NCI-H2227 treated with DMSO at 0.1 percent for 48 hours (cell line): ENCODE data around the gene TENM4.

Source experiments
- DNase-seq: peaks from one replicate; lab custom pipeline; 2025; lab: John Stamatoyannopoulos, UW

Gene TENM4

GRCh38 chr11:78699609-78700135 is 741.2 kb downstream of the TENM4 start:
- DNase-seq, result no peak

- DNase-seq, result no peak
Measured at GRCh38 chr11:78698612-78699011, 742.2 kb downstream of the TENM4 start.

DNA sequence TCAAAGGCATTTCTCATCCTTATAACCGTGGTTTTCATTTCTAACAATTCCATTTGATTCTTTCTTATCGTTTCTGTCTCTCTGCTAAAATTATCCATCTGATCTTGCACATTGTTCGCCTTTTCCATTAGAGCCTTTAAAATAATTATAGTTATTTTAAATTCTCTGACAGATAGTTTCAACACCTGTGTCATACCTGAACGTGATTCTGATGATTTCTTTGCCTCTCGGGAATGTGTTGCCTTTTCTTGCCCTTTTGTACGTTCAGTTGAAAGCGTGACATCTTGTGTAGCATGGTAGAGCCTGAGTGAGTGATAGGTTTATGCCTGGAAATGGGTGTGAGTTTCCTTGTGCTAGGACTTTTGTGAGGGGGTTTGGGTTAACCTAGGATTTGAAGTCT is 744.7 kb downstream of the TENM4 start:
- no peak for DNase-seq

DNA sequence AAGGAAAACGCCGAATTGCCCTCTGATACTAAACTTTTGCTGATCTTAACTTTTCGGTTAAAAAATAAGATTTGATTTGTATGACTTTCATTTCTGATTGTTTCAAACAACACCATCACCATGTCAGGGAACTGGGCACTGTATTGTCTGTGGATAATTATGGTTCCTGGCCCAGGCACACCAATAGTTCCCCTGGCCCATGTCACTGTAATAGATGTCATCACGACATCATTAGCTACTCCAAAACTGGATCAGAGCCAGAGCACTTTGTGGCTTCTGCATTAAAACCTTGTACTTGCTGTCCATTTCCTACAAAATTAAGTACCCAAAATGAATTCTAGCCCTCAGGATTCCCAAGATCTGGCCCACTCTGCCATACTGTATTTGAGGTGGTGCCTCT is 746.7 kb downstream of the TENM4 start:
- DNase-seq, result no peak

- DNase-seq, result no peak
Measured at GRCh38 chr11:78691215-78691614, 749.6 kb downstream of the TENM4 start.

GRCh38 chr11:78690352-78690987 is 750.4 kb downstream of the TENM4 start:
- DNase-seq, result no peak

DNA sequence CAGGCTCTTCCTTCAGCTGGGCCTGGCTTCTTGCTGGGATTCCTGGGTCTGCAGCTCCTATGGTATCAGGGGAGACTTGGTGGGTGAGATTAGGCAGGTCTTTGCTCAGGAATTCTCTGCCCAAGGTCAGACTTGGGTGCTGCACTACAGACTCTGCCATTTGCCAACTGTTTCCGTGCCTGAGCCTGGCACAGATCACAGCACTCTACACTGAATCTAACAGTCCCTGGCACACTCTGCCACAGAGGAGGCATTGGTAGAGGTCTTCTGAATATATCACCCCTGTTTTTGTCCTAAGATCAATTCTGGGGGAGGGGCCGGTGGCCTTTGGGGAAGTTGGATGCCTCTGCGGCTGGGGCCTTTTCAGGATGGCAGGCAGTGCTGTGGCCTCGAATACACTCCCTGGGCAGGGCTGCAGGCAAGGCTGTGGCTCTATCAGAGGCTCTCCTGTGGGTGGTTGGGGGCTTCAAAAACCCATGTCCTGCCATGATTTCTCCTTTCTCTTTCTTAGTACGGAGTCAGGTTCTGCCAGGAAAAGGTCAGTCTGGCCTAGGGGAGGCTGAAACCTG is 751.2 kb downstream of the TENM4 start:
- DNase-seq, result no peak

DNA sequence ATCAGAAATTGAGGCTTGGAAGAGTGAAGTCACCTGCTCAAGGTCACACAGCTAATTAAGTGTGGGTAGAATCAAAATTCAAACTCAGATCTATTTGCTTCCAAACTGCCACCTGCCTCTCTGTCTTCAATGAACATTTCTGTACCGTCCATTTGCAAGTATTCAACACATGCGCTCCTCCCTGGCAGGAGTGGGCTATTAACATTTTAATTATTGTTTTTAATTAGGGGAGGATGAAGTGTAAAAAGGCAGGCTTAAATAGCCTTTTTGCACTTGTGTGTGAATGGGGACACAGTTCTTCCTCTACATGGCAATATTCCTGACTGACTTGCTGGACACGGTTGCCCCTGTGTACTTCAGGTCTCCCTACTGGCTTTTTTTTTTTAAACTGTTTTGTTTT is 751.7 kb downstream of the TENM4 start:
- no peak for DNase-seq

- no peak for DNase-seq
Measured at GRCh38 chr11:78688460-78688859, 752.4 kb downstream of the TENM4 start.

GRCh38 chr11:78685156-78685555 is 755.7 kb downstream of the TENM4 start:
- no peak for DNase-seq

DNA sequence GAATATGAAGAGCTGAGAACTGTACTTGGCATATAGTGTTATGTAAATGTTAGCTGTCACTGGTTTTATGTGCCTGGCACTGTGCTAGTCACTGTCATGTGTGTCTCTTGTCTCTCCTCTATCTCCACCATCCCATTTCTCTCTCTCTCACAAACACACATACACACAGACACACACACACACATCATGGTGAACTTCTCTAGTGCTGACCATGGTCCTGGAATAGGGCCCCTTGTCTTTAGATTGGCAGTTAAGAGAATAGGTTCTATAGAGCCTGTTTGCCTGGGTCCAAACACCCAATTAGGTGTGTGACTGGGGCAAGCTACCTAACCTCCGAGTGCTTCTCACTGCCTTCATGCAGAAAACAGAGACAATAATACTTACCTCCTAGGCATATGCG is 756.5 kb downstream of the TENM4 start:
- DNase-seq, result no peak

DNA sequence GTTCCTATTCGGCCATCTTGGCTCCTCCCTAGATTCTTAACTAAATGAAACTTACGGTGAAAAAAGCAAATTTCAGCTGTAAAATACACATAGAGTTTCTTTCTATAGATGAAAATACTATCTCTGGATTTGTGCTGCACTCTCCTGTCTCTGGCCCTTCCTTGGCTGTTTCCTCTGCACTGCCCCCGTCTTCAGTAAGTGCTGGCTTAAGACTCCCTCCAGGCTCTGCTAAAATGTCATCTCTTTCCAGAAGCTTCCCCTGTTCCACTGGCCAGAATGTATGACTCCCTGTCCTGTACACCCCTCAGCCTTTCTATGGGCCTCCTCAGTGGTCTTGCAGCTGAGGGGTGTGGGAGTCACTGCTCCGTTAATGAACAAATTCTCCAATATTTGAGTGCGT is 757.1 kb downstream of the TENM4 start:
- DNase-seq, result no peak

- no peak for DNase-seq
Measured at GRCh38 chr11:78676026-78676557, 764.7 kb downstream of the TENM4 start.

- DNase-seq, result no peak
Measured at GRCh38 chr11:78672850-78673620, 767.8 kb downstream of the TENM4 start.

GRCh38 chr11:78669249-78669648 is 771.6 kb downstream of the TENM4 start:
- DNase-seq, result no peak

DNA sequence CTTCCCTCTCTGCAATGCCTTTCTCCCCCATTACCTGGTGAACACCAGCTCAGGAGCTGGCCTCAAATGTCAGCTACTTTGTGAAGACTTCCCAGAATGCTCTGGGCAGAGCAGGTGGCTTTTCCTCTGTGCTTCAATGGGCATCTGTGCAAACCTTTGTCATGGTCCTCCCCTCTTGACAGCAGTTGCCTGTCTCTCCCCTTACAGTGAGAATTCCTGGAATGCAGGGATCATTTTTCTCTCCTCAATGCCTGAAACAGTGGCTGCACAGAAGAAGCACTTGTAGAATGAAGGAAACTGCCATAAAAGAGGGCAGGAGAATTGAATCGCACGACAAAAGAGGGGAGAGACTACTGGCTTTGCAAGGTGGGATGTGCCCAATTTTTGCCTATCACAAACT is 773.4 kb downstream of the TENM4 start:
- no peak for DNase-seq

- no peak for DNase-seq
Measured at GRCh38 chr11:78666675-78667160, 774.1 kb downstream of the TENM4 start.

DNA sequence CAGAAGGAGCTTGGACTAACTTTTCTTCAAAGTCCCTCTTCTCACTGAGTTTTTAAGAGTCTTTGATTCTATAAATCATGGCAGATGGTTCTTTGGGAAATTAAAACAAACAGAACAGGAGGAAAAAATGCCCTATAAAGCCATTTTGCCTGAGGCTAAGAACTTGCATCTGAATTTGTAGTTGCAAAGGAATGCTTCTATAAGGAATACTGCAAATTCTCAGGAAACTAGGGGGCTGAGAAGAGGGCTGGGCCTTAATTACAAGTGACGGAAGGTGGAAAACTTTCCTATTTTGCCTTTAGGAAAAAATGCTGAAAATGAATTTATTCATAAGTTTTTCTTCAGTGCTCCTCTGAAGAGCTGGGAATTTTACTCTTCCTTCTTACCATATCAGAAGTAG is 776.2 kb downstream of the TENM4 start:
- DNase-seq, result no peak

- DNase-seq, result no peak
Measured at GRCh38 chr11:78662811-78663210, 778.0 kb downstream of the TENM4 start.

GRCh38 chr11:78660471-78660870 is 780.4 kb downstream of the TENM4 start:
- DNase-seq, result no peak

DNA sequence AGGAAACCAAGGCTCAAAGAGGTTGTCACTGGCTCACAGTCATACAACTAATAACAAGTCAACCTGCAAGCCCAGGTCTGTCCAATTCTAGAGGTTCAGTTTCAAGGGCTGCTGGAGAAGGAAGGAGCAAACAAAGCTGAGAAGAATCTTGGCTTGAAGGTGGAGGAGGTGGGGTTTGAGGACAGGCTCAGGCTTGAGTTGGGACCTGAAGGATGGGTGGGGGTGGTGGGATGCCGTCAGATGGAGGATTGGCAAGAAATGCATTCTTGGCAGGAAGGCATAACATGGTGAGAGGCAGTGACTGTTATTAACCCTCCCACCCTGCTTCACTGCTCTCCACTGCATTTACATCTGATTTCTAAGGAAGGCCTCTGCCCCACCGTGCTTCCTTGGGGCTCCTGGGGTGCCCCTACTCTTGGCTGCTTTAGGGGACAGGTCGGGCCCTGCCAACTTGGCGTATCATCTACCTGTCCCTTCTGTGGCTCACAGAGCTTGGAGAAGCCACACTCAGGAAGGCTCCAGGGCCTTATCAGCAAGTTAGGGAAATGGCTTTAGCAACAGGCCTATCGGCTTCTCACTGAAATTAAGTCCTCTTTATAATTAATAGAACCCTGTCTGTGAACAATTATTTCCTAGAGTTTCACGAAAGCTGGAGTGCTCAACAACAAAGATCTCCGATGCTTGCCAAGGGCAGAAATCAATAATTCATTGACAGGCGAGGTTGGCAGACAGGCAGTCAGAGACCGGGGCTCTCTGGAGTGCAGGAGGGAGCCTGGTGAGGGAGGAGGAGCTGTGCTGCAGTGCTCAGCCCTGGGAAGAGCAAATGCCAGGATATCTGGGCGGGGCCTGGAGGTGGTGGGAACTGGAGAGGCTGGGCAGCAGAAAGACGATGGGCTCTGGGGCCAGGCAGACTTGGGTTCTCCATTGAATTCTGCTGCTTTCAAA is 781.2 kb downstream of the TENM4 start:
- no peak for DNase-seq
